ENCODE measurements around the gene NKD1. TPM values are rescaled to one million over a fixed set of nuclear protein-coding genes. Genes with fewer than 3 reads are reported as not detected.

NKD1 gene
- total and polyA plus RNA-seq, 2 of the 8 experiments (the other 6 are each of a cell fraction or from before 2014, with no cell fraction given) = 0.70 to 4.5 TPM

- no peak for TF ChIP-seq EZH2 (IDR thresholded peaks at IDR 0.05; ENCODE audit: low read depth, low read length, severe bottlenecking)
- no peak for TF ChIP-seq CBX8 (IDR thresholded peaks at IDR 0.05; ENCODE audit: borderline replicate concordance, low read depth, low read length)
- TF ChIP-seq BRCA1 (IDR thresholded peaks at IDR 0.05; ENCODE audit: low read depth, low read length) = no peak
- no peak for TF ChIP-seq GABPA (IDR thresholded peaks at IDR 0.05; ENCODE audit: borderline replicate concordance, insufficient read depth, low read length)
- TF ChIP-seq GTF2F1 (IDR thresholded peaks at IDR 0.05; ENCODE audit: borderline replicate concordance, low read depth, low read length) = no peak
- TF ChIP-seq SP1 (IDR thresholded peaks at IDR 0.05; ENCODE audit: low read depth, low read length) = no peak
- no peak for TF ChIP-seq RBBP5 (IDR thresholded peaks at IDR 0.05; ENCODE audit: borderline replicate concordance, low read depth, low read length)
- no peak for TF ChIP-seq POLR2AphosphoS5 (IDR thresholded peaks at IDR 0.05; ENCODE audit: low read depth, low read length)
Observed at GRCh38 chr16:50598256-50598894, 50.2 kb downstream of the NKD1 start (continued).

All from H1 (cell line).